ENCODE measurements around the gene RABGAP1L. TPM values are rescaled to one million over a fixed set of nuclear protein-coding genes. Genes with fewer than 3 reads are reported as not detected.

The RABGAP1L gene
- total and polyA plus RNA-seq, 2 of the 4 experiments (the other 2 are of a cell fraction): 7.9 to 26.7 TPM

- no peaks in the 10 kb centered on the region for H3K4me1 ChIP-seq (ENCODE audit: control insufficient read depth, insufficient read depth, low read length)
- H2BK15ac ChIP-seq (ENCODE audit: low read depth, low read length): no peak overlapping the region
- H3K9ac ChIP-seq (ENCODE audit: low read depth, low read length): no peak overlapping the region
- H3K27ac ChIP-seq (ENCODE audit: insufficient read depth, low read length): no peak overlapping the region
- no peak overlapping the region for H3K4ac ChIP-seq (ENCODE audit: low read depth, low read length)
- no peak overlapping the region for H2AFZ ChIP-seq (replicated peaks; ENCODE audit: low read length, poor library complexity)
- H4K8ac ChIP-seq (ENCODE audit: low read depth in 2 of 2, low read length in 2 of 2): no peak overlapping the region
- H2BK20ac ChIP-seq (ENCODE audit: low read depth, low read length): no peak overlapping the region
- DNase-seq: no peak
- ChIA-PET POLR2A (ENCODE audit: unreplicated experiment) (no interaction called here), CTCF (interaction anchor here (0.6 kb wide), 2 partner anchors 213 to 1716 kb away, joined by 3 to 4 read pairs; no protein-coding TSS in a partner anchor)
- no TSS peak for BruUV-seq (replicated peaks)
- in situ Hi-C loops (cut with MboI; ENCODE audit: low sequenced_read_pairs) (no loop called here), intact Hi-C loops (cut with micrococcal nuclease) (no loop called here), dilution Hi-C loops (cut with HindIII; ENCODE audit: low sequenced_read_pairs, unreplicated experiment) (no loop called here)
- H2BK5ac ChIP-seq (ENCODE audit: low read depth, low read length, poor library complexity, severe bottlenecking): no peak overlapping the region
- H3K79me1 ChIP-seq (ENCODE audit: low read depth in 1 of 2, low read length in 2 of 2): no peaks in the 10 kb centered on the region; a peak in 1 of 4 replicates
- H4K5ac ChIP-seq (ENCODE audit: low read depth, low read length): no peak overlapping the region
- ATAC-seq (ENCODE audit: low read depth): no peak
- H3K4me2 ChIP-seq (ENCODE audit: low read depth, low read length): no peak overlapping the region
- H3K4me3 ChIP-seq (ENCODE audit: insufficient read depth, low read depth, low read length): no peak overlapping the region
- H2BK120ac ChIP-seq (ENCODE audit: low read depth, low read length): no peak overlapping the region
- no CpG with 5 or more reads among the region's 1 CpG for WGBS, 2 experiments (ENCODE audit: extremely low coverage in 2 of 2, insufficient read length in 1 of 2)
- no peaks in the 10 kb centered on the region for H3K9me3 ChIP-seq (ENCODE audit: control insufficient read depth, insufficient read depth, low read length)
- H3K27me3 ChIP-seq (ENCODE audit: control insufficient read depth, insufficient read depth, low read length): no peaks in the 10 kb centered on the region
- no peak for TF ChIP-seq CEBPB (IDR thresholded peaks at IDR 0.05; ENCODE audit: low read depth, low read length)
- no peak for TF ChIP-seq BHLHE40 (IDR thresholded peaks at IDR 0.05; ENCODE audit: low read depth, low read length)
- no peak for TF ChIP-seq USF2 (IDR thresholded peaks at IDR 0.05; ENCODE audit: low read depth, low read length)
- TF ChIP-seq ELK1 (IDR thresholded peaks at IDR 0.05; ENCODE audit: borderline replicate concordance, low read depth, low read length): no peak
- no peak for TF ChIP-seq POLR2A (IDR thresholded peaks at IDR 0.05; ENCODE audit: low read depth, low read length)
- no peak for TF ChIP-seq RFX5 (IDR thresholded peaks at IDR 0.05; ENCODE audit: low read depth, low read length)
- TF ChIP-seq MAZ (IDR thresholded peaks at IDR 0.05; ENCODE audit: borderline replicate concordance, low read depth, low read length): no peak
- no peak for TF ChIP-seq MAFK (IDR thresholded peaks at IDR 0.05; ENCODE audit: low read depth, low read length)
- no peak for TF ChIP-seq CTCF (conservative IDR thresholded peaks at IDR 0.05; ENCODE audit: low read depth, low read length)
- TF ChIP-seq MXI1 (IDR thresholded peaks at IDR 0.05; ENCODE audit: borderline replicate concordance, low read depth, low read length): no peak
- TF ChIP-seq RCOR1 (IDR thresholded peaks at IDR 0.05; ENCODE audit: insufficient replicate concordance, low read length): no peak
- H2AK5ac ChIP-seq (ENCODE audit: low read depth, low read length): no peak overlapping the region
- H2AK9ac ChIP-seq (replicated peaks; ENCODE audit: low read depth, low read length, poor library complexity): no peak overlapping the region
- H3K9me1 ChIP-seq (ENCODE audit: insufficient read depth, low read length): 0 out of 2 replicates have a peak, but pooled peaks cover 2% of the 10 kb centered on the region
- no peak overlapping the region for H3K14ac ChIP-seq (replicated peaks; ENCODE audit: low read depth, low read length)
- no peak overlapping the region for H3K23ac ChIP-seq (ENCODE audit: low read depth, low read length)
- H4K20me1 ChIP-seq (ENCODE audit: insufficient read depth, low read length): no peaks in the 10 kb centered on the region
- no peak overlapping the region for H4K91ac ChIP-seq (ENCODE audit: insufficient read depth, low read depth, low read length)
- no peaks in the 10 kb centered on the region for H3K36me3 ChIP-seq (ENCODE audit: control insufficient read depth, insufficient read depth, low read length)
- no peak overlapping the region for H3K56ac ChIP-seq (ENCODE audit: extremely low read depth, insufficient read depth, low read length)
- no peak overlapping the region for H3K18ac ChIP-seq (ENCODE audit: low read depth, low read length)
Observed at GRCh38 chr1:174469687-174470086, 310.4 kb downstream of the RABGAP1L start.
